Left kidney (tissue), 2 donors: ENCODE results near the gene BCL6. TPM values are rescaled to one million over a fixed set of nuclear protein-coding genes. Genes with fewer than 3 reads are reported as not detected.

ENCODE experiments used
- DNase-seq: peaks from one replicate; pipeline ENCODE4 v3.0.0-alpha.2; 2013
- polyA plus RNA-seq: library from polyadenylated mRNA; unstranded; fragments of 120-200 nt; gene quantifications from one replicate; pipeline ENCODE4 v1.2.1, GENCODE V29; 2013; ENCODE audit not compliant: insufficient read length

The BCL6 gene
- polyA plus RNA-seq, 1 donor: 14.2 TPM

DNA sequence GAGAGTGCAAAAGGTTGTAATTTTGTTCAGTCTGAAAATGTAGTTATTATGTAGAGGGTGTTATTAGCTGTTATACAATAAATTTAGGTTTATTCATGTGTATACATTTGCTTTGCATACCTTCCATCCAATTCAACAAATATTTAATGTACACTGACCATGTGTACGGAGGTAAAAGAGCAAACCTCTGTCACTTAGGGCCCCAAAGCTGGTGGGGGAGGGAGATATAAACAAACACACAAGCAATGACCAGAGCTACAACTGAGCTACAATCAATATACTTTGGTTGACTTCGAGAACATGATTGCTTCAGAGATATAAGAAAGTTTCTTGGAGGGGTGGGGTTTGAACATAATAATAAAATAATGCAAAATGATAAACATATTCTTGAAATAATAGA lies 17.5 kb upstream of the BCL6 start:
- DNase-seq: no peak

DNA sequence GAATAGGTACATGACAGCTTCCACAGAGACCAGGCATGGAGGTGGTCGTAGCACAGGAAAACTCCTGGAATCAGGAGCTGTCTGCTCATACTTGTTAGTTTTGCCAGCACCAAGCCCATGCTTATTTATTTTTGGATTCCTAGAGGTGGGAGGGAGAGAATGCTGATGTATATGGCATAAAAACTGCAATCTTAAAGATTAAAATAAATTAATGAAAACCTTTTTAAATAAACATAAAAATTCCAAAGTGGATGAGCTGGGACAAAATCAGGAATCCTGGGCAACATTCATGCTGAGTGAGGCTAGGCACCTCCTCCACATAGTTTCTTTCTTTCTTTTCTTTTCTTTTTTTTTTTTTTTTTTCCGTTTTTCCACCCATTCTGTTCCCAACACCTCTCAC lies 14.3 kb upstream of the BCL6 start:
- no peak for DNase-seq

GRCh38 chr3:187758318-187758955 lies 13.2 kb upstream of the BCL6 start:
- no peak for DNase-seq

DNA sequence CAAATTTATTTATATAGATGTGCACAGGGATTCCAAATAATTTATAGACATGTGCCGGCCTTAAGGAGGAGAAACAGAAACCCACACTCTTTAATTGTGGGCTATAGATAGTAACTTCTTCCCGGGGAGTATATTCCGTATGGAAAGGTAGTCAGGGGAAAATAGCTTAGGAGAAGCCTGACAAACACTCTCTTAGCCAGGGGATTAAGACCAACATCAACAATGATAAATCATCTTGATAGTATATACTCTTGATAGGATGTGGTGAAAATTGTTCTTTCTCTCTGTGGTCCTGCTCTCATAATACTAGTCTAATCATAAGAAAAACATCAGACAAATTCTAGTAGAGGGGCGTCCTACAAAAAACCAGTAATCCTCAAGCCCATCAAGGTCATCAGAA lies 8.2 kb upstream of the BCL6 start:
- DNase-seq: no peak

- no peak for DNase-seq
Observed at GRCh38 chr3:187750513-187751123, 5.3 kb upstream of the BCL6 start.

DNA sequence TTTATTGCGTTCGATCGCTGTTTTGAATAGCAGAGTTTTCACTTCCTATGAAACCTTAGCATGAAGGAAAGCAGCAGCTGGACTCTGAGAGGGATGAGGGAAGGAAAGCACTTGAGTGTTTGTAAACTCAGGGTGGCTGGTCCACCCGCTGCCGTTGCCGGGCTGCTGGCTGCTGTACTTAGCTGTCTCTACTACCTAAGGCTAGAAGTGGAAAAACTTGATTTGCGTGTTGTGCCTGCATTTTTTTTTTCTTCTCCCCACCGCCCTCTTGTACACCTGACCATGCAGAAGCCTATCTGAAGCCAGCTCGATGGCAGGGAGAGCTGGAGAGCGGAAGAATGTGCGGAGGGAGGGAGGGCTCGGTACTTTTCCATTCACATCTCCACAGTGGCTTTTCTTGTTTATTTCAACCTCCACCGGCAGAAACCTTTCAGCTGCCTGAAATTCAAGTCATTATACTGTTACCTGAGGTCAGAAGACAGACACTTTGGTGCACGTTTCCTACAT lies 4.8 kb upstream of the BCL6 start:
- DNase-seq: no peak

GRCh38 chr3:187748050-187748481 lies 2.8 kb upstream of the BCL6 start:
- peak; percentile 96 for DNase-seq

DNA sequence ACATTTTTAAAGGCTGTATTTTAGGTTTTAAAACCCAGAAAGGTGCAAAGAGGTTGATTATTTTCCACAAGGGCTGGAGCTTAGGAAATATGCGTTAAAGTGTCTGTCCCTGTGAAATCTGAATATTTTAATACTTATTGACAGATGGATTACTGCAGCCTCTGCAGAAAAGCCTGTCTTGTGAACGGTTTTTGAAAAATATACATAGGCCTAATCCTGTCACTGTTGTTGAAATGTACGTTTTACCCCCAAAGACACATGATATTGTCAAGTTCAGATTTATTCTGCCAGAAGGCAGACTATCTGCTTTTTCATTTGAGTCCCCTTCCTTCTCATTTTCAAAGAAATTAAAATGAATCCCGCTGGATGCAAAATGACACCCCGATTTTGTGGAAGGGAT lies 2.2 kb upstream of the BCL6 start:
- DNase-seq: no peak

- DNase-seq: no peak
Observed at GRCh38 chr3:187746442-187747281, 1.4 kb upstream of the BCL6 start.

- DNase-seq: no peak
Observed at GRCh38 chr3:187746059-187746441, 782 bp upstream of the BCL6 start.

DNA sequence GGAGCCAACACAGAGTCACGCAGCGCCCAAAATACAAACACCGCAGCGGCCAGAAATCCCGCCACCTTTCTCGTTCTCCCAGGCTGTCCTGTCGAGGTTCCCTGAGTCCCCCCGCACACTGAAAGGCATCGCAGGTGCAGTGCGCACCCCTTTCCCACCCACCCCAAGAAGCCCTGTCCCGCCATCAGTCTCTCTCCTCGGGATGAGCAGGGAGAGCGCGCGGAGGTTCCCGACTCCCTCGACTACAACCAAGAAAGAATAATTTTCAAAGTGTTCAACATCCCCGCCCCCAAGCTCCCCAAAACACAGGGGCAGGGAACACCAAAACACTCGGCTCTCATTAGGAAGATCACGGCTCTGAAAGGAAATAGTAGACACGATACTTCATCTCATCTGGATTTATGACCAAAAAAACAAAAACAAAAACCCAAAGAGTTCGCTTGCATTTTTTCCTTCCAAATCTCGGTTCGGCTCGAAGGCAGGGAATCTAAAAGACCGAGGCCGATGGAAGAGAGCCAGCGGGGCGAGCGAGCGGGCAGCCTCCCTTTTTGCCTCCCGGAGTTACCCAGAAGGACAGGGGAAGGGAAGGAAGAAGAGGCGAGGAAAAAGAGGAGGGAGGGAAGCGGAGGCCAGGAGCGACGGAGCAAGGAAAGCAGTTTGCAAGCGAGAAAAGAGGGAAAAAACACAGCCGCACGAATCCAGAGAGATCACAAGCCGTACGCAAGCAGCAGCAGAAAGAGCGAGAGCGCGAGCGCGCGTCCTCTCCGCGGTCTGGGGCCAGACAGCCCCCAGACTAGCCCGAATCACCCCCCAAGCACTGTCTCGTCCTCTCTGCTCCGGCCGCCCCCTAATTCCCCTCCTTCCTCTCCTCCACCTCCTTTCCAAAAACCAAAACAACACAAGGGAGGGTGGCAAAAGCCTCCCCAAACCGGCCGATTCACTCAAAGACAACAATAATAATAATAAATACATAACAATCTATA lies 808 bp downstream of the BCL6 start:
- no peak for DNase-seq

- DNase-seq: no peak
Observed at GRCh38 chr3:187743195-187744141, 1.8 kb downstream of the BCL6 start.

GRCh38 chr3:187742351-187743171 lies 2.7 kb downstream of the BCL6 start:
- DNase-seq: no peak

DNA sequence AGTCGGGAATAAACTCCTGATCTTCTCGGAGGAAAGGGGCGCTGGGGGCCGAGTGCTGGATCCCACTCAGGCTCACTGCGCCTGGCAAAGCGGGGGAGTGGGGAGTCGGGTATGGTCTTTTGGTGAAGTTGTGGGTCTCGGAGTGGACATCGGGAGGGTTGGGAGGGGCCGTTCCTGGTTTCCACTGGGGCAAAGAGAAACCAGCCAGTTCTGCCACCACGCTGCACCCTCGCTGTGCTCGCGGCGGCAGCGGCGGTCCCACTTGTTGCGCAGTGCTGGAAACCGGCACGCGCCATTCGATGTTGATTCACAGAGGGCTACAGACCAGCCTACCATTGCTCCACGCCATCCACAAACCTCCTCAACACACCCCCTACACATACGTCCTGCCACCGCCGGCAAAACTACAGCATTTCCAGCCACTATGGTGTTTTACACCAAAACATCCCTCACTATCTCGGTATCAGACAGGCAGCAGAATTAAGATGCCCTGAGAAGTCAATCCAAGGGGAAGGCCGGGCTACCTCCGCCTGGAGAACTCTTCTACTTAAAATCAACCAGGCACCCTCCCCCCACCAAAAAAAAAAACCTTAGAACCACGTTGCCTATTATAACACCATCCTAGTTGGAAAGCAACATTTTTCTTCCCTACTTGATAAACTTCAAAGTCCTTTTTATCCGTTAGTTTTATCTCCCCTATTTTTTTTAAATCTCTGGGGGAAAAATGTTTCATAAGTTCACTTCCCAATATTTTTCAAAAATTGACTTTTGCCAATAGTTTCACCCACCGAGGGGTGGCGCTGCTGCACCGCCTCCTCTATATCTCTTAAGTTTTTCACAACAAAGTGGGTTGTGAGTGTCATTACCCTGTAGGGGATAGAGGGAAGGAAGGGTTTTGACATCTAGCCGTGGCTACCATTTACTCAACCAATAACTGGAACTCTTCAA lies 3.6 kb downstream of the BCL6 start:
- DNase-seq: no peak

DNA sequence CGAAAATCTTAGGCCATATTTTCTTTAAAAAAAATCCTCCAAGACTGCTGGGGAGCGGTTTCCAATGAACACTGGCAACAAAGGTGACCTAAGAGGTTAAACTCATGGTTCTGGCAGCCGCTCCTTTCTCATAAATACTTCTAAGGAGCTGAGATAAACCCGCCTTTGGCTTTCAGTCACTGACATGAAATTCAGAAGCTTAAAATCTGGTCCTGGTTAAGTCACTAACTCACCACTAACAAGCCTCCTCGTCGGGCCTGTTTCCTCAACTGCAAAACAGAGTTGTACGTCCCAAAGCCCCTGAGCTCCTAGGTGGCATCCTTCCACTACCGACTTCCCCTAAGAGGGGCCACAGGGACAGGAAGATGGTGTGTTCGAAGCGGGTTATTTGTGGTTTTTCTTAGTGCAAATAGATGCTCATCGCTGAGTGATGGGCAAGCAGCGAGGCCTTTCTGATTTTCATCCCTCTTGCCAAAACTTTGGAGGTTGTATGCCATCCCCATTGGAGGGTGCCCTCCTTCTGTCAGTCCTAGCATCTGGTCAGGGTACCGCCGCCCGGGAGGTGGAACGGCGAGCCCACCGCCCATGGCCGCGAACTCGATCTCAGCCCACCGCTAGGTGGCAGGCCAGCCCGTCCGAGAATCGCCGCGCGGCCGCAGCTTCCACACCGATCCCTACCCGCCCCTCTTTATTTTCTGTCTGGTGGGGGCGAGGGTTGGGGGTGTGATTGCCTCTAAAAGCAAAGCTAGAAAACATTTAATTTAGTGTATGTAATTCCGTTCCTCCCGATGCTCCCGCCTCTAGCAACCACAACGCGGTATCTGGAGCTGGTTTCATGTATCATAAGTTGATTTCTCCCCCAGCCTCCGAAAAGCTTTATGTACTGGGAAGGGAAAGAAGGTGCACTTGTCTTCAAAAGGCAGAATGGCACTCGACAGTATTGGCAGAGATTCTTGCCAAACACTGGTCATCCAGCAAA lies 4.6 kb downstream of the BCL6 start:
- no peak for DNase-seq

- no peak for DNase-seq
Observed at GRCh38 chr3:187739561-187740332, 5.5 kb downstream of the BCL6 start.
